GM18861 (cell line): ENCODE data around the gene SRI.
A peak's percentile ranks its signal among the peaks of the same experiment; 100 is the strongest.

Experiments
- ATAC-seq: cut with Tn5 transposase; IDR thresholded peaks from one replicate; pipeline ENCODE4 v1.9.1; 2021; ENCODE audit not compliant: unreplicated experiment

SRI gene

DNA sequence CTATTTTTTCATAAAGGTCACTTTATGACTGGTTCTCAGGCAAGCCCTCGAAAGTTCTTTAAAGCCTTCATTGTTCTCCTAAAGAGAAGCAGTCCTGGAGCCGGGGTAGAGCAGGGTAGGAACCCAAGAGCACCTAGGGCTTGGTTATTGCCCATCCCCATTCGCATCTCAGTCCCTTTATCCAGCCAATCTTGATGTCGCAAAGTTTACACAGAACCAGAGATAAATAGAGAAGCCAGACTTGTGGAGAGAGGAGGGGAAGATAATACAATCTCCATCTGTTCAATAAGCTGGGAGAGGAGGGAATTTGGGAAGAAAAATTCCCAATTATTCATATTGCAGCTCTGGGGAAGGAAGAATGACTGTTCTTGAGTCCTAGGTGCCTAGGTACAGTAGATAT, 6.4 kb upstream of the SRI start:
- no peak for ATAC-seq

DNA sequence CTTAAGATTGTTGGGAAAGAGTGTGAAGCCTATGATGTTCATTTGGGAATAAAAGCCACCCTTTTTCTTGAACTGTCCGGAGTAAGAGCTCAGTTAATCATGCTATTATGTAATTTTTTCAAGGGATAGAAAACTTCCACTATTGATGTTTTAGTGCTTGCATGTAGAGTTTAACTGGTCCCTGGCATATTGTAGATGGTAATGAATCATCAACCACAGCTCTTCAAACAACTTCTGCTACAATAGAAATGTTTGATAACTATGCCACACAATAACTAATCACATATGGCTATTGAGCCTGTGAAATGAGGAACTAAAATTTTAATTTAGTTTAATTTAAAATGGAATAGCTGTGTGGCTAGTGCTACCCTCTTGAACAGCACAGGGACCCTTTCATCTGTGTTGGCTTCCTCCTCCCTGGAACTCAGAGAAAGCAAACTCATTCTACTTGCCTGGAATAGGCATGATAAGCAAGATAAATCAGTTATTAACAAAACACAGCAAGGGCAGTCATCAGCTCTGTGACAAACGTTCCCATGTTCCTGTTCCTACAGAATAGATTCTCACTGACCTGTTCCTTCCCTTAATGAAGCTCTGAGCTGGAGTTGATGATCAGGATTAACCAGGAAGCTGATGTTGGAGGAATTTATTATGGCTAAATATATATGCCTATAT, 4.9 kb upstream of the SRI start:
- no peak for ATAC-seq

DNA sequence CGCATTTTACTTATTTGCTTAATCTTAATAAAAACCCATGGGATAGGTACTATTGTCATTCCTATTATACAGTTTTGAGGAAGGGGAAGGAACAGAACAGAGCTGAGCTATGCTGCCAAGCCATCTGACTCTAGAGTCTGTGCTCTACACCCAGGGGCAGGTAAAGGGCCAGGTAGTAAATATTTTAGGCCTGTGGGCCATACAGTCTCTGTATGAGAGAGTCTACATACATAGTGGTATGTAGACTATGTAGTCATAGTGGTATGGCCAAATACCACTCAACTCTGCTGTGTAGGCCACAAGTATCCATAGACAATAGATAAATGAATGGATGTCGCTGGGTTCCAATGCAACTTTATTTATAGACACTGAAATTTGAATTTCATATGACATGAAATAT, 3.4 kb upstream of the SRI start:
- ATAC-seq = no peak

DNA sequence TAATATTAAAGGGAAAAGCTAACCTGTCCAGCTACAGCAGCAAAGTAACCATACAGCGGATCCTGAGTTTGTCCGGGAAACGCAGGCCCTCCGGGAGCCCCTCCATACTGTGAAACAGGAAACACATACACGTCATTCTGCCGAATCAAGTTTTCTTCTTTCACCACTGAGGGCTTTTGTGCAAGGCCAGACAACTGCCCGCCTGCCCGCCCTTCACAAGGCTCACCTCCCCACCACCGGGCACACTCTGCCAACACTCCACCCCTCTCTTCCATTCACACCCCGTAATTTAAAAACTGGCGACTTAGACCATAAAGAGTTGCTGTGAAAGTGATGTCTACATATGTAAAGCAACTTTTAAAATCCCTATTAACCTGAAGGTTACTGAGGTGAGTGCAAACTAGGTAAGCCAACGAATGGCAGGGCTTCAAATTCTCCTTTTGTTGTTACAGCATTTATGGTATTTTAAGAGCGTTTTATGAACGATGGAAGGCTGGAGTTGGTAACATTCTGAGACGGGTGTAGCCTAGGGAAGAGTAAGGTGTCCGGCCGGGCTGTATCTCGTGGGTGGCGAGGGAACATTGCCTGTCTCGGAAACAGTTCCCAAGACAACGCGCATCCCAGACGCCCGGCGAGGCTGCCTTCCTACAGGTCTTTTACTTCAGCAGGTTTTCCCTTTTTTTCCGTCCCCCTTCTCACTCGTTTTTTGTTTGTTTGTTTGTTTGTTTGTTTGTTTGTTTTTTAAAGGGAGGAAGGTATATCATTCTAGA, 817 bp downstream of the SRI start:
- peak; percentile 26 for ATAC-seq

DNA sequence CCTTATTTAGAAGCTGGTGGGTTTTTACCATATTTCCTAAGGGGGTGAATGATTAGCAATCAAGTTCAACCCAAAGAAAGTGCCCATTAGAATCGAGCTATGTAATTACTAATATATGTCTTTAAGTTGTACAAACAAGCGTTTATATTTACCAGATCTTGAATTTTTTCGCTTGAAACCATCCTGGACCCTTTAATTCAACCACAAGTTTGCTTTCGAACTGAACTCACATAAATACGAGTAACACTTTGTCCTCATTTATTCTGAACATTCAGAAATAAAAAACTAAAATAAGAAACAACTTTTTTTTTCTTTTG, 1.5 kb downstream of the SRI start:
- ATAC-seq = no peak

DNA sequence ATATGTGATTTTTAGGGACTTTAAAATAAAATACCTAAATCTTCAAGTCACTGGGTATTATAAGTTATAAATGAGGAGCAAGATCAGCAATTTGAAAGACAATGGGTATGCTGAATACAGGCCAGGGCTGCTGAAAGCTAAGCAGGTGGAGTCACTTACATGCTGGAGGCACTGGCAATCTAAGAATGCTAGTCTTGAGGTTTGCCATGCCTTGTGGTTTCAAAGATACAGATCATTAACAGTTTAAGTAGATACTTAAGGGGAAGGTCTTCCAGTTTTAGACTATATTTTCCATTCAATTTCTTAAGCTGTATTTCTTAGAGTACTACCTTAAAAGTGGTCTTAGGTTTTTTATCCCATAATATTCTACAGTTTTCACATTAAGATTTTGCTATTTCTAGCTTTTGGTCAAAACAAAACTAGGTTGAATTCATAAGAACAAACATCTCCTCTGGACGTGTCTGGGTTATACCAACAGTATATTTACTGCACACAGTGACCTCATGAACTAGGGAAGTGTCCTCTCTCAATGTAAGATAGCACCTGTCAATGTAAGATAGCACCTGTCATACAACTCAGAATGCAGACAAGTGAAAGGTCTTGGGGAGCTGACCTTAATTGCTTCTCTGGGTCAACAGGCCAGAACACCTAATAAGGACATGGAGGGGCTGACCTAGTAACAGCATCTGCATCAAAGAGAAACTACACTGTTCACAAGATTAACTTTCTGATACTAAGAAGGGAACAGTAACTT, 2.0 kb downstream of the SRI start:
- ATAC-seq = peak; percentile 81

DNA sequence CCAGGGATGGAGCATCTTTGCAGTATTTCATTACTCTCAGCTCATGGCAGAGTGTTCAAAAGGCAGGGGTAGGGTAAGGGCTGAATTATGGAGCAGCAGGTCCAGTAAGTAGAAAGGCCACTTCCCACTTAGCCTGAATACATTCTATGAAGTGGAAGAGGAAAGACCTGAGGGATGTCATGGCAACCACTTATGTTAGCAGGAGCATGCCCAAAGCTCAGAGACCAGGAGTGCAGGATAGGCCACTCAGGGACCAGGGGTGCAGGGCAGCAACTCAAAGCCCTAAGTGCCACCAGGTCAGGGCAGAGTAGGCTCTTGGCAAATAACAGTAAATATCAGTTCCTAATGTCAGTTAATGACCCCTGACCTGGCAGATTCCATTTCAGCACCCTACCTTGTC, 3.6 kb downstream of the SRI start:
- no peak for ATAC-seq

DNA sequence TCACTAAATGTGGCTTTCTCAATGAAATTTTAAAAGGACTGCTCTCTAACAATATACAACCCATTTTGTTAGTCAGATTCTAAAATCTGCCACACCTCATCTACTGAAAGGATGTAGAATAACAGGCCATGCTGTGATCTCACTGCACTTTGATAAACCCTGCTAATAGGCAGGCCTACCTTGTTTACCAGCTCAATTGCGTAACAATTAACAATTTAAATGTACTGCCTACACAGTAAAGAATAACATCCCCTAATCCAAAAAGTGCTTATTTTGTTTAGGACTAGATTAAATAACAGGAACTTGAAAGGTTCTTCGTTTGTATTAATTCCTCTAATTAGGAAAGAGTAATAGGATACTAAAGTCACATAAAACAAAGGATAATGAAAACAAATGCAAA, 4.5 kb downstream of the SRI start:
- ATAC-seq = no peak

DNA sequence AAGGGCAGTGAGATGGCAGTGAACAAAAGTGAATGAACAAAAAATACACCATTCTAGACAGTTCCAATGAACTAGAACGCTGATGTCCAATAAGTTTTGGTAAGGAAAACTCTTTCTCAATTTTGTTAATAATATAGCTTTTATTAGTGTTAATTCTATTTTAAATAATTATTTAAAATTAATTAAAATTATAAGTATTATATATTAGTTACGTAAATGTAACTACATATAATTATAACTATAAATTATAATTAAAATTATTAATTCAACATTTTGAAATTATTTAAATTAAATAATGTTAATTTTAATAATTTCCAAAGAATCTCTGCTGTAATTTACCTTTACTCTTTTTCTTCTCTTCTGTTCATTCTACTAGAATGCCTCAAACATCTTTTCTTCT, 5.4 kb downstream of the SRI start:
- ATAC-seq = no peak

DNA sequence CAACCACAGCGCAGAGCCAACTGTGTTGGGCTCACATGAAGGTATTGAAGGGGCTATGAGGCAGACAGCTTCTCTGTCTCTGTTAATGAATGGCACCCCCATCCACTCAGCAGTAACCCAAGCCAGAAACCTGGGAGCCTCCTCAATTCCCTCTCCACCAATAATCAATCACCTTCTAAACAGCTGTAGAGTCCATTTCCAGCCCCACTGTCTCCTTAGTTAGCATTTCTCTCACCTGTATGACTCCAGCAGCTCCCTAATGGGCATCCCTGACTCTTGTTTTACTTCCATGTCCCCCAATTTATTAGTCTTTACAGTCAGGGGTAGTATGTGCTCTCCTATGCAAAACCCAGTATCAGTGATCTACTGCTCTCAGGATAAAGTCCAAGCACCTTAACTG, 6.9 kb downstream of the SRI start:
- no peak for ATAC-seq

DNA sequence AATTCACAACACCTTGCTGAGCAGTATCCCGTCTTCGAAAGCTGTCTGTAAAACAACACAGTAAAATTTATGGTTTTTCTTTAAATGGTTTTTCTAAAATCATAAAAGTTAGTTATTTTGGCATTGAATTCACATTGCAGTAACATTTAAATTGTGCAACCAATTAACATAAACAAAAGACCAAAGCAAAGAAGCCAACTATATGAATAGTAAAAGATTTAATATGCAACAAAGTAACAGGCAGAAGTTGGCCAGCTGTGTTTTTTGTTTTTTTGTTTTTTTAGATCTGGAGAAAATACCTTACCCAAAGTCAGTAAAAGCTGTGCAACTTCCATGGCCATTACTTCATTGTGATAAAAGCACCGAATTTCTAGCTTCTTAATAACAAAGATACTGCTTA, 11.3 kb downstream of the SRI start:
- no peak for ATAC-seq

DNA sequence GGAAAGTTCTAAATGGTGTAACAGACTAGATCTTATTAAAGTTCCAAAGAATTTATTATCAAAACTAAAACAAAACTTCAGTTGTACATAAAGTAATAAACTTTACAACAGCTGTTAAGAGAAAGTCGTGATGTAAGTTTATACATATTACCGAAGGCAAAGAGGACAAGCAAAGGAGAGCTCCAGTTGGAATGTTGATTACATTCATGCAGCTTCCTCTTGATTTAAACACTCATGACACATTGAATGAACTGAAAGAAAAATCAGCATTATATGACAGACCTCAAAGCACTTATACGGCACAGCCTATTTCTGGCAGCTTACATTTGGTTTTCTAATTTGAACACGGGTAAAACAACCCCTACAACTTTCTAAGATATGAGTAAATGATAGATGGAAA, 13.6 kb downstream of the SRI start:
- no peak for ATAC-seq

DNA sequence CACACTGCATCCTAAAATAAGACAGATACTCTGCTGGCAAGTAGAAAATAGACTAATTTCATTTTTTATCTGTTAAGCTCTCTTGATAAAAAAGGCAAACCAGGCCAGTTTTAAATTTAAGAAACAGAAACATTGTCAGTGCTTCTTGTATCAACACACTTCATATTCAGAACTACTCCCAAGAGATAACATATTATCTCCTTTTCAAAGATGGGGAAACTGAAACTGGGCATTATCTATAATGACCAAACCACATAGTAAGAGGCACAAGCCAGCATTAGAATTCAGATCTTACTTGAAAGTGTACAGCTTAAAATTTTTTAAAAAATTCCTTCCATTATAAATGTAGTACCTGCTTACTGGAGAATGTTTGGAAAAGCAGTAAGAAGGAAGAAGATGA, 14.7 kb downstream of the SRI start:
- ATAC-seq = no peak

DNA sequence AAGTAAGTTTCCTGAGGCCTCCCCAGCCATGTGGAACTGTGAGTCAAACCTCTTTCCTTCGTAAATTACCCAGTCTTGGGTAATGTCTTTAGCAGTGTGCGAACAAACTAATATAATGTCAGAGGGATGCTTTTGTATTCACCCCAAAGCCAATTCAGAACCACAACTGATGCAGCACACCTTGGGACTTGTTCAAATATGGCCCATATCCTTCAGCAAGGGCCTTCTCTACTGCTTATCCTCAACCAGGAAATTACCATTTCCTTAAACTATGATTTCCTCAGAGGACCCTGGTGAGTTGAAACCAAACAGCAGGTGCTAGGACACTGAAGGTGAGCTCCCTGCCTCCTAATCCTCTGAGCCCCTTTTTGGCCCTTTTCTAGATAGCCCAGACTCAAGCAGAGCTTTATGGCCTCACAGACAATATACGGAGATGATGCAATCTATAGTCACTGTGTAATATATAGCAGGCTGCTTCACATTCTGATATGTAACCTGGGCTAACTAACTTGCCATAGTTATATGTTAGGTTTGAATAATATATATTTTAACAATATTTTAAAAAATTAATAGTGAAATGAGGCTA, 15.2 kb downstream of the SRI start:
- no peak for ATAC-seq

DNA sequence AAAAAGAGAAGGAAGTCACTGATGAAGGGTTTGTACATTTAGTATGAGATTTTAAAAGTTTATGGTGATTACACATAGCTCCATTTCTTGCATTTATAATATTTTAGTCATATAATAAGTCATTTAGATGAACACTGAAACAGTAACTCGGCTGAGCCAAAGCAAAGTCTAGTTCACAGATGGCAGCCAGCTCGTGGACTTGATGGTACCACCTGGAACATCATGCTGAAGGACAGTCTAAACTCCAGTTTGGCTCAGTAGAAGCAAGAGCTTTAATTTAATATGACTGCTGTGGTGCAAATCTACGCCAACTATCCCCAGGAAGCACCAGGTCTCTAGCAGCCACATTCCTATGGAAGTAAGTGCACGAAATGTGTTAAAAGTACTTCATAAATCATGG, 16.4 kb downstream of the SRI start:
- no peak for ATAC-seq

DNA sequence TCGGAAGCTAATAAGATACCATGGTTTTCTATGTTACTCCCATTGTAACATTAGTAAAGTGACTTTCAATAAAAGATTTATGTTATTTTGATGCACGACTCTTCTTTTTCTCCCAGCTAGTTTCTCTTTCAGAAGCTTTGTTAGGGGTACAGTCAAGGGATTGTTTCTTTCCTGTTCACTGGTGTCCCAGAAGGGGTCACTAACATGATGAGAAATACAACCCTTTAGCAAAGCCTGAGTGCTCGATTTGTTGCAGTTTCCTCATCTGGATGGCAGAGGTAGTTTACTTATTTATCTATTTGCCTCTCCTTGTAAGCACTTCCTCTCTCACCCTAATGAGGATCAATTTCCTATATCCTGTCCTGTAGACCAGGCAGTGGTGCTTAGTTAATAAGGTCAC, 17.0 kb downstream of the SRI start:
- ATAC-seq = peak; percentile 40

DNA sequence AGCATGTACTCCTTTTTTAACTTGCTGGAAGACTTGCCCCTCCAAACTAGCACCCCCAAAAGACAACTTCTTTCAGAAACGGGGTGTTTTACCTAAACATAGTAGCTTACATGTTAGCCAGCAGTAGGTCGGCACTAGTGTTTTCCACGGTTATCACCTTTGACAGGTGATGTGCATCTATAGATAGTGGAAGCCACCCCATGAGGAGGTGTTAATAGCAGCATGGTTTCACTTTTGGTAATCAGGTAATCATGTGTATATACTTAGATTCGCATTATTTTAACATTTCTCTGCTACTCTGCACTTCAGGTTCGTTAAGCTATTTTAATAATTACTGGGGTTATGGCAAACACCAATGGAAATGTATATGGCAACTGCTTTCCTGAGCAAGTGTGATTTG, 17.6 kb downstream of the SRI start:
- ATAC-seq = no peak

DNA sequence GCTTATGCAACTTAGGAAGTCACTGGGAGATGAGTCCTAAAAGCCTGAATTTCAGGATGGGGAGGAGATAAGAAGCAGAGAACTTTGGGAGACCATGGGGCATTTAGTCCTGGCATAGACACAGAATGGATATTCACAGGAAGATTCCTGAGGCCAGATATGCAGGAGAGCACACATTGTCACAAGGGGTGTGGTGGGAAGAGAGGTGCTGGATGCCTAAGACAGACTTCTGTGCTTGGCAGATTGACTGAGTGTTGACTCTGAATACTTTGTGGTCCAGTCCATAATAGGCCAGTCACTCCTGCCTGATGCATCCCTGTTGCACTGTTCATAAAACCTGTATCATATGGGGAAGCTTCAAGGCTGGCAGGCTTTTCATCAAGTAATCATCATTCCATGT, 18.5 kb downstream of the SRI start:
- no peak for ATAC-seq

DNA sequence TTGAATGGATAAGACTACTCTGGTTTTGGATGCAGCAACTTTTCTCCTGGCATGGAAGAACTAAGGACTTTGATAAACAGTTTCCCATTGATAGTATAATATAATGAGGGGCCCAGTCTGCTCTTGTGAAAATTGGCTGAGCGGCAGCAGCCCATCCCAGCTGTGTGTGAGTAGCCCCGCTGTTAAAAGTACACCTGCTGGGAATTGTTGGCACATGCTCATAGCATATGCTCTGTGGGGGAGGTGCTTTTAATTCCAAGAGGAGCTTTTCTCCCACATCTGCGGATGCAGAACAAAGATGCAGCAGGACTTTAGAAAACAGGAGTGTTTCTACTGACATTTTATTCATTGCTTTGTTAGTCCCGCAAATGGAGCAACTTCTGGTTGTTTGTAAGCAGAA, 19.0 kb downstream of the SRI start:
- no peak for ATAC-seq

DNA sequence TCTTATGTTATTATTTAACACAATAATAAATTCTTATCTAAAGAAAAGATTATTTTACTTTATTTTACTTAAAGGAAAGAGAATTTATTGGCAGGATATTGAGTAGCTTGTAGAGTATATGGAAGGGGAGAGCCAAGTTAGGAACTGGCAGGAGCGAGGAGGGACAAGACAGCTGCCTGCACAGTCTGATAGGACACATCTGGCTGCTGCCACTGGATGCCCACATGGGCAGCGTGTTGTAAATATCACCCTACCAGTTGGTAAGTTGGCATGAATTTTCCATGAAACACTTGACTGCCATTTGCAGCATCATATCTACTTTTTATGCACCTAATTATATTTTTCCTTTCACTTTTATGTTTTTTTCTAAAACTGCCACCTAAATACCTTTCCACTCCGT, 19.6 kb downstream of the SRI start:
- no peak for ATAC-seq

DNA sequence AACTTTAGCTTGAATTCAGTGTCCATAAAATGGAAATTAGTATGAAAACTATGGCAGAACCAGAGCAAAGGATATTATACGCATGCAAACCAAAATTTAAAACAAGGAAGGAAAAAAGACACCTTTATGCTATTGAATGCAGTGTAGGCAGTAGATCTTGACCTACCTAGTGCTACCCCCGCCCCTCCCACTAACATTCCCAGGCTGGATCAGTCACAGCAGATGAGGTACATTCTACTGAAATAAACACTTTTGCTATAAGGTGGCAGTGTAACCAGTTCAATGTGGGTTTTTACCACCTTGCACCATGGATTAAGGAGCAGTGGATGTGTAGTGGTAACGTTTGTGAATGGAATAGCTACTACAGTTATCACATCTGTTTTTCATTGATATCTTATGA, 27.9 kb downstream of the SRI start:
- ATAC-seq = no peak

DNA sequence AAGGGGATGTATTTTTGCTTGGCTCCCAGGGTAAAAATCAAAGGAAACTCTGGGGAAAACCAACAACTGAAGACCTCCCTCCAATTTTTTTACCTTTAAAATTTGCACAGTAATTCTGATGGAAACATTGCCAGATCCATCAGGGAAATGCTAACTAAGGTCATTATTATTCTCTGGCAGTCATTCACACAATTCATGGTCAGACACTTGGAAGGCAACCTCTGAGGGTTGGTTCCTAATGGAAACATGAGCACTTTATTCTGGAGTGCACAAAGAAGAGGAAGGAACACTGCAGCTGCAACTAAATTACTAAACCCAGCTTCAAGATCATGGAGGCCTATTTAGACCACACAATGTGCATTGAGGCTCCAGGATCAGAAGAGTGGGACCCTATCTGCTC, 34.2 kb downstream of the SRI start:
- ATAC-seq = no peak
